Ecto neural progenitor cell (in vitro differentiated cells): ENCODE results near the gene ADRB2.
"Not testable (repeated sequence)": the region's sequence is repeated elsewhere in the genome, so short reads cannot be mapped to it uniquely, and the experiment has no call there.

ENCODE experiments used
- DNase-seq: peaks from one replicate; pipeline ENCODE4 v3.0.0-alpha.2; 2018; ENCODE audit warnings: low spot score

ADRB2 gene

DNA sequence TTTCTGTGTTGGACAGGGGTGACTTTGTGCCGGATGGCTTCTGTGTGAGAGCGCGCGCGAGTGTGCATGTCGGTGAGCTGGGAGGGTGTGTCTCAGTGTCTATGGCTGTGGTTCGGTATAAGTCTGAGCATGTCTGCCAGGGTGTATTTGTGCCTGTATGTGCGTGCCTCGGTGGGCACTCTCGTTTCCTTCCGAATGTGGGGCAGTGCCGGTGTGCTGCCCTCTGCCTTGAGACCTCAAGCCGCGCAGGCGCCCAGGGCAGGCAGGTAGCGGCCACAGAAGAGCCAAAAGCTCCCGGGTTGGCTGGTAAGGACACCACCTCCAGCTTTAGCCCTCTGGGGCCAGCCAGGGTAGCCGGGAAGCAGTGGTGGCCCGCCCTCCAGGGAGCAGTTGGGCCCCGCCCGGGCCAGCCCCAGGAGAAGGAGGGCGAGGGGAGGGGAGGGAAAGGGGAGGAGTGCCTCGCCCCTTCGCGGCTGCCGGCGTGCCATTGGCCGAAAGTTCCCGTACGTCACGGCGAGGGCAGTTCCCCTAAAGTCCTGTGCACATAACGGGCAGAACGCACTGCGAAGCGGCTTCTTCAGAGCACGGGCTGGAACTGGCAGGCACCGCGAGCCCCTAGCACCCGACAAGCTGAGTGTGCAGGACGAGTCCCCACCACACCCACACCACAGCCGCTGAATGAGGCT, at the start of gene ADRB2:
TSS of gene ADRB2 (plus strand) at position 559 of the 686 bp plus-strand sequence. CDS start 221 bp downstream, outside the sequence.
- DNase-seq, result peak; percentile 93

DNA sequence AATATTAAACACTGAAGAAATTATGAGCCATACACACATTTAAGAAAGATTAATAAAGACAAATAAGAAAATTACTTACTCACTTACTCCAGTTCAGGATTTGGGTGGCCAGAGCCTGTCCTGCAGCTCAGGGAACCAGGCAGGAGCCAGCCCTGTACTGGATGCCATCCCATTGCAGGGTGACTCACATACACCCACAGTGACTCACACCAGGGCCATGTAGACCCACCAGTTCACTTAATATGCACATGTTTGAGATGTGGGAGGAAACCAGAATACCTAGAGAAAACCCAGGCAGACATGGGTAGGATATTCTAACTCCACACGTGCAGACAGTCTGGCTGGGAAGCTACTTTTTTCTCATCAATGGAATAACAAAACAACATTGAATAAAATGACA, 49.6 kb upstream of the ADRB2 start:
- no peak for DNase-seq

DNA sequence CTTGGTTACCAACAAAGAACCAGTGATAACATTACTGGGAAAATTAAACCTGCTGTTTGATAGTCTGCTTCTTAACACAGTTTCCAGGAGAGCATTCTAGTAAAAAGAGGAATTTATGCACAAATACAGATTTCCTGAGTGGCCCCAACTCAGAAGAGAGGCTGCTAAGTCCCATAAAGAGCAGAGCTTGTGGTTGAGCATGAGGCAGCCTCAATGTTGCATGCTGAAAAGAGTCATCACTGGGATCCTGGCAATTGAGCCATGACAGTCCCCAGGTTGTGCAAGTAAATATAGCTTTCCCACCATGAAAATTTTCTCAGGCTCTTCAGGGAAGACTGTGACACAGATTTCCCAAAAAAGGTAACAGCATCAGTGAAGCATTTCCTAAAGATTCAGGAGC, 47.5 kb upstream of the ADRB2 start:
- no peak for DNase-seq

DNA sequence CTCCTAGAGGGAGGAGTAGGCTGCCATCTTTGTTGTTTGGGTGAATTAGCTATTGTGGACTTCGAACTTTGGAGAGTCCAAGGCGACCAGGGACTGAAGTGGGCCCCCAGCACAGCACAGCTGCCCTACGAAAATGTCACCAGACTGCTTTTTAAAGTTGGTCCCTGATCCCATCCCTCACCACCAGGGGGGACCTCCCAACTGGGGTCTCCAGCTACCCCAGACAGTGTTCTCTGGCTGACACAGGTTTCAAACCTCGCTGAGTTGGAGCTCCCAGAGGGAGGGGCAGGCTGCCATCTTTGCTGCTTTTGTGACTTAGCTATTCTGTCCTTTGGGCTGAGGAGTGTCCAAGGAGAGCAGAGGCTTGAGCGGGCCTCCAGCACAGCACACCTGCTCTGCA, 45.7 kb upstream of the ADRB2 start:
- DNase-seq, result no peak

DNA sequence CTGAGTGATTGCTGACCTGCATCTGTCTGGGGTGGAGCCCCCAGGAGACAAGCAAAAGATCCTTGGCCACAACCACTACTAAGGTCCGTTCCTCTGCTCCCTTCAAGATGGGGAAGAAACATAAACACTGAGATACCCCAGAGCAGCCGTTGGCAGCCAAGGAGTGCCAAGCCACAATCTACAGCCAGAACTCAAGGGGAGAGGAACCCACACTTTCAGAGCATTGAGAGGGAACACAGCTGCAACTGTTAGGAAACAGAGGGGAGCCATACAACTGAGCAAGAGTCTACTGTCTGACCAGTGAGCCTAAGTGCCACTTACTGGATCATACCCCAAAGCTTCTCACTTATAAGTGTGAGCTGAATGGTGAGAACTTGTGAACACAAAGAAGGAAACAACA, 44.6 kb upstream of the ADRB2 start:
- no peak for DNase-seq

DNA sequence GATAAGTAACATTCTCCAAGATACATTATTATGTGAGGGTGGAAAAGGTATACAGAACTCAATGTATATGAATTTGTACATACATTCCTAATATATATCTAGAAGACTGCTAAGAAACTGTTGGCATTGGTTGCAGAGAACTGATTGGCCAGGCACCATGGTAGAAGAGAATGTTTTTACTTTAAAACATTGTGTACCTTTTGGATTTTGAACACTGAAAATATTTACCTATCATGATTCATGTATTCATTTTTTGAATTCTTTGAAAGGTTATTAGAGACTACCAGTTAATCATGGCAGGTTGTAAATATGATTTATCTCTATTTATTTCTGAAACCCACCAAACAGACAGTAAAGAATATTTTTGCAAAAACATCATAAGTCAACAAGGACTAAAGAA, 41.2 kb upstream of the ADRB2 start:
- DNase-seq, result no peak

DNA sequence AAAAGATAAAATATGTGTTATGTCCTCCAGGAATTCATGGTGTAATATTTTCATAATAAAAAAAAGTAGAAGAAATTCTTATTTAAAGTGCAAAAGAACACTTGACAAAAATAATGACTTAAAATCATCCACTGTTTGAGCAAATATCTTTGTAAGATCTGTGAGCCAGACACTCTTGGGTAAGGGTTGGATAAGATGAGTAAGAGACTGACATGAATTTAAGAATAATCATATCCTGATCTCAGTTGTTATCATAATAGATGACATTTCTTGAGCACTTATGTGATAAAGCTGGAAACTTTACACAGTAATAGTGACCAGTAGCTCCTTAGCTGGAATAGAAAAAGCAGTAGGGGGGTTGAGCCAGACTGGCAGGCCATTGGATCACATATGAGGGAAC, 40.0 kb upstream of the ADRB2 start:
- DNase-seq, result no peak

DNA sequence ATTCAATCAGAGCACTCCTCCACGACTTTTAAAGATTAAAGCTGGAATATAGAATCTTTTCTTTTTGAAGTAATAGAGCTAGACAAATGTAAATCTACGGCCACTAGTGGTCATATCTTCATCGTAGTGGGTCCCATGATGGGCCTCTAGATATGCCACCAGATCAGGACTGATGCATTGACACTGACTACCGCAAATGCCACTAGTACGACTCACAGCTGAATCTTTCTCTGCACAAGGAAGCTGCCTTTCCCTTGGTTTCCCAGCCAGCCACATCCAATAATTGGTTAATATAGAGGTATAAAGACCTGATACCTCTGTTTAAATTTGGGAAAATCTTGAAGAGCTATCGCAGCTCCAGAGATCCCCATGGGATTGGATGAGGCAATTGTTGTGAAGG, 37.8 kb upstream of the ADRB2 start:
- no peak for DNase-seq

DNA sequence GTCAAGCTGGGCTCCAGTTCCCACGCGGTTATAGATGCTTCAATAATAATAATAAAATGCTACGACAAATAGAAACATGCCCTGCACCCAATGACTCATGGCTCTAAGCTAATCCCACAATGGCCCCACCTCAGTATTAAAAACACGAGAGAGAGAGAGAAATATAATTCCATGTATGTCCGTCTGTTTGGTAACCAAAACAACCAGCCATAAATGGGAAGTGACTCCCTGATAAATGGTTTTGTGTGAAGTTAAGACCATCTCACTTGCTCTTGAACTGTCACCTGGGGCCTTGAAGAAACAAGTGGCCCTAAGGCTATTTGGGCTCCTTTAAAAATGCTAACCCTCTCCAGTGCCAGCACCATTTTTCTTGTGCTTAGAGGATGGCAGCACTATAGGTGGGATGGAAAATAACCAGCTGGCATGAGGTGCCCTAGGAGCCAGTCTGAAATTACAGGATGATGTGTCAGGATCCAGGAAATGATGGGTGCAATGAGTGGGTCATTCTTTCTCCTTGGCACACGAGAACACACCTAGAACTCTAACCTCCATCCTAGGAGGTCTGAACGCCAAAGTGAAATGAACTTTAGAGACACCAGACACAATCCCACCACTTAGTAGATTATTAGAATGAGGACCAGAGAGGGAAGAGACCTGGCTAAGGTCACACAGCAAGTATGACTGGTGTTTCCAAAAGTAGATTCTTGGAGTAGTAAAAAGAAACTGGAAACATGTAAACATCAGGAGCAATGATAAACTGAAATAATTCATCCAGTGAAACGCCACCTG, 35.7 kb upstream of the ADRB2 start:
- DNase-seq, result no peak

DNA sequence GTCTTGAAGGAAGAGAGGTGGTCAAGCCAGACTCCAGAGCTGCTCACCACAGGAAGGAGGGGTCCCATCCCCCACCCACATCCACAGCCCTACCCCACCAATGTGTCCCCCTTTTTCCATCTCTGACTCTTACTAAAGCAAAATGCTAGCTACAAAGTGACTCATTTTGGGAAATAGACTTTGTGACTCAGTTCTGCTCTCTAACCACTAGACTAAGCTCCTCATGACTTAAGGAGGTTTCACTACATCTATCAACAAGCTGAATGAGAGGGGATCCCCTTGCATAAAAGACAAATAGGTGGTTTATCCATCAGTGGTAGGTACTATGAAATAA, 35.1 kb upstream of the ADRB2 start:
- DNase-seq, result no peak

DNA sequence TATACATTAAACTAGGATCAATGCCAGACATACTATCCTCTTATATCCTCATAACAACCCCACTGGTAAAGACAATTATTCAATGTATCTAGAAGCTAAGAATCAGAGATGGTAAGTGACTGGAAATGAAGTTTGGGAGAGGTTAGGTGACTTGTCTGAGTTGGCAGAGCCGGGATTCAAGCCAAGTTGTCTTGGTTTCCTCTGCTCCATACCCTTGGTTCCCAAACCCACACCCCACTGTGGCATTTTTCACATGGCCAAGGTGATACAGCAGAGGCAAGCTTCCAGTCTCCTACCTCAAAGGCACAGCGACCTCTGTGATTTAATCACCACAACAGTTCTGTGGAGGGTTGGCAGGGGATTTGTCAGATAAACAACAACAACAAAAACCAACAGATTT, 34.7 kb upstream of the ADRB2 start:
- DNase-seq, result no peak

DNA sequence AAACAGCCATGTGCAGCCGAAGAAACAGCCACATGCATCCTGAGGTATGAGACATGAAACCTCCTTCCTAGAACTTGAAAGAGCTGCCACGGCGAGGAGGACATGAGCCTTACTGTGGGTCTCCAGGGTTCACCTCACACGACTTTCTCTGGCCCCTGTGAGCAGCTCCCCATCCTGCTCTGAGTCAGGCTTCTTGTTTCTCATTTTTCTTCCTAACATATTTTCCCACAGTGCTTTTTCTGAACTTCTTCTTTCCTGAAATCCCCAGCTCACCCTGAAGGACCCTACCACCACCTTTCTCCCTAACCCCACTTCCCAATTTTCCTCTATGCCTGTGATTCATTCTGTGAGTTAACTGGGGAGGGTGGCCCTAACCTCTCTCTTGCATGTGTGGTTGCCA, 33.7 kb upstream of the ADRB2 start:
- DNase-seq, result no peak

DNA sequence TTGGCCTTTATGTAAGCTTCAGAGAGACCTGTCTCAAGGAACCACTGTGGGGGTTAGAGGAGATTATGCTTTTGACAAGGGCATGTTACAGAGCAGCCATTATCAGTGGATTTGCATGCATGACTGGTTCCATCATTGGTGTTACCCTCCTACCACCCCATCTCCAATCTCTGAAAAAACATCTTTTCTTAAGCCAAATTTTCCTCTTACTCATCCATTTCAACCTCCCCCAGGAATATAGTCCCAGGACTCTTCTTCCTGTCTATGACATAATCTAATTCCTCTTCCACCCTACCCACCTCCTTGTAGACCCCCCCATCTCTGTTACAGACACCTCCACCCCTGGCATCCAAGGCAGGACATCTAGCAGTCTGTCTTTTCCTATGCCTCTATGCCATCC, 33.1 kb upstream of the ADRB2 start:
- DNase-seq, result no peak

DNA sequence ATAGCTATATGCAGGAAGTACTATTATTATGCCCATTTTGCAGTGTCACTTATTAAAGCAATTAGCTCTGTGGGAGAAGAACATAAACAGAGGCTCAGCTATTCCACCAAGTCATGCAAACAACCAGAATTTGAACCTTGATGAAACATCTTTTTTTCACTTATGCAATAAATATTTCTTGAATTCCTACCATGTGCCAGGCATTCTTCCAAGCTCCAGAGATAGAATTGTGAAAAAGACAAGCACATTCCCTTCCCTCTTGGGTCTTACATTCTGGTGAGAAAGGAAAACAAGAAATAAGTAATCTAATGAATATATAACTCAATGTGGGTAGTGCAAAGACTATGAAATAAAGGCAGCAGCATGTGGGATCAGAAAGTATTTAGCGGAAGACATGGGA, 32.1 kb upstream of the ADRB2 start:
- DNase-seq, result no peak

DNA sequence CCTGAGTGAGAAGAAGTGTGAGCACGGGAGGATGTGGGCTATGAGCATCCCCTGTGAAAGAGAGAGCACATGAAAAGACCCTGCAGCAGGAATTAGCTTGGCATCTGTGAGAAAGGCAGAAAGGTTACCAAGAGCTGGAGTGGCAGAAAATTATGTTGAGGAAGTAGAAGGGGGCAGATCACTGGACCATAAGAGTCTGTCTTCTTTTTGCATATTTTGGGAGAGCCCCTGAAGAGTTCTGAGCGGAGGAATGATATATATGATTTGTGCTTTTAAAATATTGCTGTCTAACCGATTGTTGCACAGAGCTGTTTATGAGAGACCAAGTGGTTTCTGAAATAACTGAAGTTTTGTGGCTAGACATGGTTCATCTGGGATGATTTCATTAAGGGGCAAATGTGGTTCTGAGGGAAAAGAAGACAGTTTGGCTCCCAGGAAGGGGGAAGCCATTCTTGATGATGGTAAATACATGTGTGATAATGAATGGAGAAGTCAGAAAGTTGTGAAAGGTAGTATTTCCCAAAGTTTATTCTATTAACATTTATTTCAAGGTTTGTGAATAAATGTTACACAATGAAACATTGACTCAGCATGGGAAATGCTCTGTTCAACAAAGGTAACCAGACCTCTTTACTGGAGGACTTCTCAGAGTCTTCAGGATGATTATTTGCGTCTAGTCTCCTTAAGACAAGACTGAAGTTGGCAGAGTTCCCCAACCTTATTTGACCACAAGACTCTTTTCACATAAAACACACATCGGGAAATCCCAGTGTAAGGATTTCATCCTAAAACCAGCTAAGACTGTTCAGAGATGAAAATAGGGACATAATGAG, 31.5 kb upstream of the ADRB2 start:
- DNase-seq, result no peak

DNA sequence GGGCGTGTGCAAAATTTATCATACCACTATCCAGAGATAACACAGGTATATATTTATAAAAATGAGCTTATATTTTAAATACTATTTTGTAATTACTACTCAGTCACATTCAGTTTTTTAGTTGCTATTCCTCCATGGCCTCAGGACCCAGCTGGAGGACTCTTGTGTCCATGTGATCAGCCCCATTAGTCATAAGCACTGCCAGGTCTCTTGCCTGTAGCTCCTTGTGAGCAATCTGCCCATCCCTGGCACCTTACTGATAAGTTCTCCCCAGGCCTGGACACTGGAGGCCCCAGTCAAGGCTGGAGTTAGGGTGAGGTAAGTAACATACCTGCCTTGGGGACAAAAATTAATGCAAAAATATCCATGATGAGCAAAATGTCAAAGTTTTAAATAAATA, 29.5 kb upstream of the ADRB2 start:
- DNase-seq, result no peak

DNA sequence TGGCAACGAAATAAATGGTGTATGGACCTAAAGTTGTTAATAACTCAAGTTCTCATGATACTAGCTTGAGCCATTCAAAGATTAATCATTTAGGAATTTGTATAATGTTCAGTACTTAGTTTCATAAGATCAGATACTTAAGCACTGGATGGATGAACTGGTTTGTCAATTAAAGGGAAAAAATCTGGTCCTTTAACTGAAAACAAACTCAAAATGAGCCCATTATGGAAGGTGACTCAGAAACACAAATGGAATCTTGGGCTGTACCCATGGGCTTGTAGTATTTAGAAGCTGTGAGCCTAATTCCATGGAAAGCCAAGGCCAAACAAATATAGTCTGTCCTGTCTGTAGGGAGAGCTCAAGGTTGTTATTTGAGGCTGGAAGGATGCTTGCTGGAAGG, 27.6 kb upstream of the ADRB2 start:
- no peak for DNase-seq

DNA sequence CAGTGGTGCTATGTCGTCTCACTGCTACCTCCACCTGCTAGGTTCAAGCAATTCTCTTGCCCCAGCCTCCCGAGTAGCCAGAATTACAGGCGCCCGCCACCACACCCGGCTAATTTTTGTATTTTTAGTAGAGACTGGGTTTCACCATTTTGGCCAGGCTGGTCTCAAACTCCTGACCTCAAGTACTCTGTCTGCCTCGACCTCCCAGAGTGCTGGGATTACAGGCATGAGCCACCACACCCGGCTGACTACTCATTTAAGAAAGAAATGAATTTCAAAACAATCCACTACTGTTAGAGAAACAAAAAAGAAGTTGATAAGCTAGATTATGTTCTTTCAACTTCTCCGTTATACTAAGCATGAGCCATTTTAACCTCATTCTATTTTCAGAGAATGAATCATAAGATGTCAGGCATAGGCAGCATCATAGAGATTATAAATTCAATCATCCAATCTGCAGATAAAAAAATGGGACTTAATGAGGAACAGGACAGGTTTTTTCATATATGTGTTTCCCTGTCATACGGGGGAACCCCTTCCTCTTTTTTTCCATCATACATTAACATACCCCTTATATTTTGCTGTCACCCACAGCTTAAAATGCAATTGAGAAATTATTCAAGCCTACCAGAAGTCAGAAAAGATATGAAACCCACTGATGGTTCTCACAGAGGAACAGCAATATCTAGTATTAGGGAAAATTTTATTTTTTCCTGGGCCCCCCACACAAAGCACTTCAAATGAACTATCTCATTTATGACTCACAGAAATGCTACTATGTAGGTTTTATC, 26.5 kb upstream of the ADRB2 start:
- DNase-seq, result no peak

DNA sequence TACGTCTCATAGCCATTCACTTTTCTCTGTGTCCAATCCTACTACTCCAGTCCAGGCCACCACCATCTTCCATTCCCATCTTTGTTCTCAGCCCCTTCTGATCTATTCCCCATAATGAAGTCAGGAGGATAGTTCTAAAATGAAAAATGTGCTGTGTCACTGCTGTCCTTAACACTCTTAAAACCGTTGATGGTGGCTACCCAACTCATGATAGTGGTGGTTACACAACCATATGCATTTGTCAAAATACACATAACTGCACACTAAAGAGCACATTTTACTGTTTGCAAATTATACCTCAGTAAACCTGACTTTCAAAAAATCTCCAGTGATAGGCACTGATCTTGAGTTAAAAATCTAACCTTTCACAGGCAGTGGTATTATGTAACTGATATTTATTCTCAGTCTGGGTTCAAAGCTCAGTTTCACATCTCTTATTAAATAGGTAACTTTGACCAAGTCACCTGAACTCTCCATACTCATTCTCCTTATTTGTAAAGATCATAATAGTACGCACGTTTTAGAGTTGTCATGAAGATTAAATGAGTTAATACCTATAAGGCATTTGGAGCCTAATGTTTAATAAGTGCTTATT, 24.6 kb upstream of the ADRB2 start:
- DNase-seq, result no peak

DNA sequence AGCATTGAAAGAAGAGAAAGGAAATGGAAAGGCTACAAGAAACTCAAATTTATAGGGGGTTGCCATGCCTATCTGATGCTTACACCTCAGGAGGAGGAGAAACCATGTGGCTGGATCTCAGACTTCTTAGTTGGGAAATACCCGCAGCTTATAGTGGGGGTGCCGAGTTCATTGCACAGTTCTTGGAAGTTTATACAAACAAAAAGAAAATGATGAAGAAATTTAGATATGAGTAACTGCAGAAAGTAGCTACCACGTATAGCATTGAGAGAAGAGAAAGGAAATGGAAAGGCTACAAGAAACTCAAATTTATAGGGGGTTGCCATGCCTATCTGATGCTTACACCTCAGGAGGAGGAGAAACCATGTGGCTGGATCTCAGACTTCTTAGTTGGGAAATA, 23.0 kb upstream of the ADRB2 start:
- not testable (repeated sequence) for DNase-seq

DNA sequence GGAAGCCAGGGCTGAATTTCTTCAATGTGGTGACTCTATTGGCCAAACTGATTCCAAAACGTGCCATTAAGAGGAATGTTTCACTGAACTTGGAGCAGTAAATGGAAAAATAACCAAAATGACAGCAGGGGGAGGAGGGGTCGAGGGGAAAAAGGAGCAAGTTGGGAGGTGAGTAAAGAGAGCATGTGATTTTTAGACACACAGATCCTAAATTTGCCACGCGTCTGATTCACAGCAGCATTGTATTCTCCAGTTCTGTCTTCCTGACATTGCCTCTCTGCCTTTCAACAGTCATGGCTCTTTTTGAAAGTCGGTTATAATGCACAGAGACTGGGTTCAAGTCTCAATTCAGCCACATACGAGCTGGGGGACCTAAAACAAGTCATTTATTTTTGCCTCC, 22.0 kb upstream of the ADRB2 start:
- DNase-seq, result no peak
